GM06990 (cell line): ENCODE measurements around the gene DMAP1.

Experiments used
- DNase-seq: peaks from one replicate; pipeline ENCODE4 v3.0.0-alpha.2; 2011; ENCODE audit not compliant: insufficient read length; ENCODE audit errors: extremely low read depth
- H3K27me3 ChIP-seq: replicated peaks from 2 replicates; pipeline ENCODE4 v1.6.0; 2011; ENCODE audit warnings: low read length; ENCODE audit not compliant: control insufficient read depth, insufficient read depth
- H3K36me3 ChIP-seq: 2 replicates; pipeline ENCODE4 v1.5.1; 2011; ENCODE audit warnings: low read length; ENCODE audit not compliant: control insufficient read depth, insufficient read depth
- H3K4me3 ChIP-seq: replicated peaks from 2 replicates; pipeline ENCODE4 v1.5.1; 2011; ENCODE audit warnings: low read depth, mild to moderate bottlenecking, control low read depth, low read length
- CTCF ChIP-seq: IDR thresholded peaks from 2 replicates; pipeline ENCODE4 v1.5.1; 2011; ENCODE audit warnings: low read length, control low read depth, mild to moderate bottlenecking, inconsistent platforms; ENCODE audit not compliant: insufficient read depth, poor library complexity, severe bottlenecking

Gene DMAP1

GRCh38 chr1:44261171-44261817 is 48.0 kb downstream of the DMAP1 start:
- H3K4me3 ChIP-seq: no peak overlapping the region
- TF ChIP-seq CTCF: no peak
- H3K27me3 ChIP-seq: no peaks in the 10 kb centered on the region
- DNase-seq: no peak
- H3K36me3 ChIP-seq: no peaks in the 10 kb centered on the region

GRCh38 chr1:44261962-44262361 is 48.7 kb downstream of the DMAP1 start:
- H3K36me3 ChIP-seq: no peaks in the 10 kb centered on the region

GRCh38 chr1:44262414-44262813 is 49.1 kb downstream of the DMAP1 start:
- Histone ChIP-seq H3K36me3 (no peaks in the 10 kb centered on the region), H3K27me3 (no peaks in the 10 kb centered on the region), H3K4me3 (no peak overlapping the region)
- no peak for TF ChIP-seq CTCF
- no peak for DNase-seq

More at GRCh38 chr1:44261962-44262361, 48.7 kb downstream of the DMAP1 start:
- no peak overlapping the region for H3K4me3 ChIP-seq
- no peak for TF ChIP-seq CTCF
- no peaks in the 10 kb centered on the region for H3K27me3 ChIP-seq
- no peak for DNase-seq

- Histone ChIP-seq H3K36me3 (no peaks in the 10 kb centered on the region), H3K4me3 (no peak overlapping the region), H3K27me3 (no peaks in the 10 kb centered on the region)
- DNase-seq: no peak
- no peak for TF ChIP-seq CTCF
Observed at GRCh38 chr1:44262816-44263567, 49.7 kb downstream of the DMAP1 start.

GRCh38 chr1:44263568-44264450 is 50.5 kb downstream of the DMAP1 start:
- TF ChIP-seq CTCF: no peak
- DNase-seq: no peak
- no peak overlapping the region for H3K4me3 ChIP-seq

More at GRCh38 chr1:44263568-44264450, 50.5 kb downstream of the DMAP1 start:
- Histone ChIP-seq H3K36me3 (no peaks in the 10 kb centered on the region), H3K27me3 (no peaks in the 10 kb centered on the region)
